Activated CD8-positive, alpha-beta memory T cell treated with anti-CD3 and anti-CD28 coated beads for 4 hours (primary cell): ENCODE results near the gene SMARCA5.
A peak's percentile ranks its signal among the peaks of the same experiment; 100 is the strongest.

ENCODE experiments used
- DNase-seq, 2 donors: peaks; one replicate each; pipeline ENCODE4 v3.0.0-alpha.2; 2020; ENCODE audit warnings: low read depth in 2 of 2

The SMARCA5 gene

DNA sequence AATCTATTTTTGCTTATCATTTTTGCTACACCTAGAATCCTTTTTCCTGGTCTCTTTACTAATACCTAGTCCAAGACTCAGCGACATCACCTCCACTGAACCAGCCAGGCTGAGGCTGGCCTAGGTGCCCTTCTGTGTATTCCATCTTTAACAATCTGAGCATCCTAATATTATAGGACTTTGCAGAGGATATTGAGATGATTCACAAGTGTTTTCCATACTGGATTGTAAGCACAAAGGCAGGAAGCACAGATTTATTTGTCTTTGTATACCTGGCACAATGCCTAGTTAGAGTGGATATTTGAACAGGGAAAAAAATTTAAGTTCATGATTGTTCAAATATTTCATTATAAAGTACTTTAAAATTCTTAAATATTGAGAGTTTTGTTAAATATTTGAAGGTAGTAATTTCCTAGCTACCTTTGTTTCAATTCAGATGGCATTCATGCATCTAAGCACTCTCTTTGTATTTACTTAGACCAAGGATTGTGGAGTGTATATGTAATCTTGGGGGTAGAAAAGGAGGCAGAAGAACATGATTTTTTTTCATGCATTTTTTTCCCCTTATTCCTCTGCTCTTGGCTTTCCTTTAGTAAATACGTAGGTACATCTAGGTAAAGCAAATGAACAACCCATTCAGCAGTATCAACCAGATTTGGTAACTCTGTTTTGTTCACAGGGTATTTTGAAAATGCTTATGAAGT lies 18.4 kb downstream of the SMARCA5 start:
- no peak for DNase-seq

DNA sequence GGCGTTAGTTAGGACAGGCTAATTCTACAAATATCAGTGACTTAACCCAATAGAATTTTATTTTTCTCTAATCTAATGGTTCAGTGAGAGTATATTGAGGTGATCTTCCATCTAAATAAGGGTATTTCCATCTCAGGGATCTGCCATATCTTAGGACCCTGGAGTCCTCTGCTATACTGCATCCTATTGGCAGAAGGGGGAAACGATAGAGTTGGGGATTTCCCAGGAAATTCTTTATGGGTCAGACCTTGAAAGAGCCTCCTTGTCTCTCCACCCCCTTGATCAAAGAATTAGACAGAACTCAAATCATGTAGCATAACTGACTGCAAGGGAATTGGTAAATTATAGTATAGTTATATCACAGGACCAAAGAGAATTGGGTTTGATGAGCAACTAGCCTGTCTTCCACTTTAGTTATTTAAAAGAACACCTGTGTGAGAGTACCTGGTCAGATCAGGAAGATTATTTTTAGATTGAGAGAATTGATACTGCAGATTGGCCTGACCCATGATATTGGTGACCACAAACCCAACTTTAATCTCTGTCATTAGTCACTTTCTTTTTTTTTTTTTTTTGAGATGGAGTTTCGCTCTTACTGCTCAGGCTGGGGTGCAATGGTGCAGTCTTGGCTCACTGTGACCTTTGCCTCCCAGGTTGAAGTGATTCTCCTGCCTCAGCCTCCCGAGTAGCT lies 25.6 kb downstream of the SMARCA5 start:
- no peak for DNase-seq

DNA sequence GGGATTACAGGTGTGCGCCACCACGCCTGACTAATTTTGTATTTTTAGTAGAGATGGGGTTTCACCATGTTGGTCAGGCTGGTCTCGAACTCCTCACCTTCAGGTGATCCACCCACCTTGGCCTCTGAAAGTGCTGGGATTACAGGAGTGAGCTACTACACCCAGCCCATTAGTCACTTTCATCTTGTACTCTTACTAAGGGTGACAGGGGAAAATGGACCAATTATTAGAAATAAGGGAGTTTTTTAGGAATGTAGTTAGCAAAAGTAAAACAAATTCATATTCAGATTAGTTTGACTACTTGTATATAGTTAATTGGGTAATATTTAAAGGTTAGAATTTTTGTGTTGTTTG lies 26.1 kb downstream of the SMARCA5 start:
- DNase-seq: no peak

DNA sequence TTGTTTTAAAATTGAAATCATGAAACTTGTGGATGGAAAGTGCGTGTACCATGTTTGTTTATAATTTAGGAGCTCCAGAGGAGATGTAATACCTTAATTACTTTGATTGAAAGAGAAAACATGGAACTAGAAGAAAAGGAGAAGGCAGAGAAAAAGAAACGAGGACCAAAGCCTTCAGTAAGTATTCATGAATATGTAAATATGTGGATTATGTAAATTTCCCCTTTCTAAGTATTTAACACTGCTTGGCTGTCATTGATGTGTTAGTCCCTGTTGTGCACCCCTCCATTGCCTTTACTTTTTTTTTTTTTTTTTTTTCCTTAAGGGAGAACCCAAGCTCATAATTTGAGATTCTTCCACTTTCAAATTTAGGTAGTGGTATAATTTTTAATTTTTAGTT lies 36.4 kb downstream of the SMARCA5 start:
- DNase-seq: no peak

DNA sequence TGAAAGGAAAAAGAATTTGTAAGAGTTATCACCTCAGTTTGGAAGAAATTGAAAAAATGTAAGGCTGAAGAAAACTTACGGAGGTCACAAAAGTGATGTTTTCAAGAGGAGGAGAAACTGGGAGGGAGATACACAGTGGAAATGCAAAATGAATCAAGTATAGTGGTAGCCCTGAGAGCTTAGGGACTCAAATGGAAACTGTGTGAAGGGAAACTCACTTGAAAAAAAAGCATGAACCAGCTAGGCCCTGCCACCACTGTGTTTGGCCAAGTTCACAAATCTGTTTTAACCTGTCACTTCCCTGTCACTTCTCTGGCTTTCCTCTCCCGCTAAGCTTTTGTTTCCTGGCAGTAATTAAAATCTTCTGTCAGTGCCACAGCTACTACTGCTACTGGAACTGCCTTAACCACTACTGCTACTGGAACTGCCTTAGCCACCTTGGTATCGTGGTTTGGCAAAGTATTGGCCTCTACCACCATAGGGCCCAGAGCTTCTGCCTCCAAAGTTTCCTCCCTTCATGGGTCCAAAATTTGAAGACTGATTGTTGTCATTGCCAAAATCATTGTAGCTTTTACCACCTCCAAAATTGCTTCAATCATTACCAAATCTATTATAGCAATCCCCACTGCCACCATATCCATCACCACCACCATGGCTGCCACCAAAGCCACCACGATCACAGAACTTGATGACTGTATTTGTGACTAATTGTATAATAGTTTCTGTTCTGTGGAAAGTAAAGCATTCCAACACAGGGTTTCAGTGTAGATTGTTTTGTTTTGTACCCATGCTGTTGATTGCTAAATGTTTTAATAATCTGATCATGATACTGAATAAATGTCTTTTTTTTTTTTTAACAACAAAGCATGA lies 41.5 kb downstream of the SMARCA5 start:
- no peak for DNase-seq

DNA sequence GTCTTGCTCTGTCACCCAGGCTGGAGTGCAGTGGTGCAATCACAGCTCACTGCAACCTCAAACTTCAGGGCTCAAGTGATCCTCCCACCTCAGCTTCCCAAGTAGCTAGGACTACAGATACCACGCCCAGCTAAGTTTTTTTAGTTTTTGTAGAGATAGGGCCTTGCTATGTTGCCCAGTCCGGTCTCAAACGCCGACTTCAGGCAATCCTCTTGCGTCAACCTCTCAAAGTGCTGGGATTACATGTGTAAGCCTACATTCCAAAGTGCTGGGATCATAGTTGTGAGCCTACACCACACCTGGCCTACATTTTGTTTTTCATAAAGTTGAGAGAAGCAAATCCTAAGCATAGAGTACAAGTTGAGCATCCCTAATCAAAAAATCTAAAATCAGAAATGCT lies 42.2 kb downstream of the SMARCA5 start:
- DNase-seq: no peak

DNA sequence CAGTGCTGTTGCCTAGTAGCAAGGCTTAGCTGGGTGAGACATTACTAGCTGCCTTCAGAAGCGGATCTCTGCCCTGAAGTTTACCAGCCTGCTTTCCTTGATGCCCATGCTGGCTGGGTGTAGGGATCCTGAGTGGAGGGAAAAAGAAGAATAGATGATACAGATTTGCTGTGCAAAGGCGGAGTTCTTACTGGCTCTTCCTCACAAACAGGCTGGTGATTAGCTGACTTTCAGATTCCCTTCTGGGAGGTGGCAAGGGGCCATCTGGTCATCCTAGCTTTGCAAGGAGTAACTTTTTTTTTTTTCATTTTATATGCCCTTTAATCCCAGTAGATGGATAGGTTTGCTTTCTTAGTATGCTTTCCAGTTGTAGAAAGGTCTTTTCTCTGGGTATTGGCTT lies 44.8 kb downstream of the SMARCA5 start:
- DNase-seq: no peak

DNA sequence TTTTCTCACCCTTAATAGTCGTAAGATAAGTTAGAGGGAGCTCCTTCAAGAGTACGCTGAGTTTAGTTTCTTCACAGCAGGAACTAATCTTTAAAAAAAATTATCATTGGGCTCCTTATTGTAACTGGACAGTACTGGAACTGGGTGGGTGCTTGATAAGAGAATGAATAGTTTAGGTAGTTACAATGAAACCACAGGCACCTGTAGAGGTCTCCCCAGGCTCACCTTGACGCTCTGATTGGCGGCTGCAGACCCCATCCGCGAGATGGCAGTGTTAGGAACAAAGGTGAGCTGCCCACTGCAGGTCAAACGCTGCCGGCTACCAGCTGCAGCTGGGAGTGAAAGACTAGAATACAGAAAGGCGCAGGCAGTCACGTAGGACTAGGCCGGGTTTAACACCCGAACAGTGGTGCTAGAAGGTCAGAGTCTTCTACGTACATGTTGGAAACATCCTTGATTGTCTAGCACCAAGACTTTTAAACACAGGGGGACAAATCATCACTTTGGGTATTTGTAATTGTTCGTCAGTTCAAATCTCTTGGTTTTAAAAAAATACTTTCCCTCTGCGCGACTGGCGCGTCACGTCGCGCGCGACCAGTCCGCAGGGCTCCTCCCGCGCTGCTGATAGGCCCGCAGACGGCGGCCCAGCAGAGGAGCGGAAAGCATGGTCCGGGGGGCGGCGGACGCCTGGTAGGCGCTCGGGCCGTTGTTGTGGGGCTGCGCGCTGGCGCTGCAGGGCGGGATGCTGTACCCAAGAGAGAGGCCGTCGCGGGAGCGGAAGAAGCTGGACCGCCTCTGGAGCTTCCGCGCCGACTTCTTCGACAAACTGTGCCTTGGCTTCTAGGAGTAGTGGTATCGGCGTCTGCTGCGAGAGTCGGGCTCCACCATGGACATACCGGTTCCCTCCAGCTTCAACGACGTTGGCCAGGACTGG lies 45.6 kb downstream of the SMARCA5 start:
- peak; percentile 36 to 61 for DNase-seq

DNA sequence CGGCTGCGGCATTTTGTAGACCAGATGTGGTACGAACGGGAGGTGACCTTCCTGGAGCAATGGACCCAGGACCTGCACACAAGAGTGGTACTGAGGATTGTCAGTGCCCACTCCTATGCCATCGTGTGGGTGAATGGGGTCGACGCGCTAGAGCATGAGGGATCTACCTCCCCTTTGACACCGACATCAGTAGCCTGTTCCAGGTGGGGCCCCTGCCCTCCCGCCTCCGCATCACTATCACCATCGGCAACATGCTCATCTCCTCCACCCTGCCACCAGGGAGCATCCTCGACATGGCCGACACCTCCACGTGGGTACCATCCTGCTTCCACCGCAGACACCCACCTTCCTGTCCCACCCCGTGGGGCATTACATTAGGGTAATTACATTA lies 46.2 kb downstream of the SMARCA5 start:
- peak in 1 of 2 donors; percentile 33 for DNase-seq

DNA sequence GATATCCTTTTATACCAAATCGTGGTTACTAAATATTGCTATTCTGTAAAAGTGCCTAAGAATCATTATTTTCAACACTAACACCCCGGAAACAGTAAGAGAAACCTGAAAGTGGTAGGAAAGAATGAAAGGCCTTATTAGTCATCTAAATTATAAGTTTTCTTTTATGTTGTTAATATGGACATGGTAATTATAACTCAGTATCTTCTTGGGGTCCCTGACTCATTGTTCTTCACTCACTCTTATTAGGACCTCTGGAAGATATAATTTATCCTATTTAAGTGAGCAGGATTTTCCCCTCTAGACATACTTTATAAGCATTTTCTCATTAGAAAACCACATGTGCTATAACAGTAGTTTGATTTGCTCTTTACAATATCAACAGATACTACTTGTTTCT lies 51.0 kb downstream of the SMARCA5 start:
- no peak for DNase-seq

DNA sequence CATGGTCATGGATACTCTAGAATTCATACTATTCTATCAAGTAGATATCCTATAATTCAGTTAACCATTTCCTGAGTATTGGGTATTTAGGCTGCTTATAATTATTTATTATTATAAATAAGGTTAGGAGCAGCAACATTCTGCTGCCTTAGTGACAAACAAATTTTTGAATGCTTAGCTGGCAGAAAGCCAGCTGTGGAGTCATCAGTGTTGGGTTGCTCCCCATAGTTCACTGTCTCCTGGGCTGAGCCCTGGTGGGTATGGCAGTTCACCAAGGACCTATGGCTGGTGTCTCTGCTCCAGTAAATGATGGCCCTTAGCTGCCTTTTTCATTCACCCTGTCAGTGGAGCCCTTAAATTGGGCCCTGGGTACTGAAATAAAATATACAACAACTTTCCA lies 61.8 kb downstream of the SMARCA5 start:
- no peak for DNase-seq

DNA sequence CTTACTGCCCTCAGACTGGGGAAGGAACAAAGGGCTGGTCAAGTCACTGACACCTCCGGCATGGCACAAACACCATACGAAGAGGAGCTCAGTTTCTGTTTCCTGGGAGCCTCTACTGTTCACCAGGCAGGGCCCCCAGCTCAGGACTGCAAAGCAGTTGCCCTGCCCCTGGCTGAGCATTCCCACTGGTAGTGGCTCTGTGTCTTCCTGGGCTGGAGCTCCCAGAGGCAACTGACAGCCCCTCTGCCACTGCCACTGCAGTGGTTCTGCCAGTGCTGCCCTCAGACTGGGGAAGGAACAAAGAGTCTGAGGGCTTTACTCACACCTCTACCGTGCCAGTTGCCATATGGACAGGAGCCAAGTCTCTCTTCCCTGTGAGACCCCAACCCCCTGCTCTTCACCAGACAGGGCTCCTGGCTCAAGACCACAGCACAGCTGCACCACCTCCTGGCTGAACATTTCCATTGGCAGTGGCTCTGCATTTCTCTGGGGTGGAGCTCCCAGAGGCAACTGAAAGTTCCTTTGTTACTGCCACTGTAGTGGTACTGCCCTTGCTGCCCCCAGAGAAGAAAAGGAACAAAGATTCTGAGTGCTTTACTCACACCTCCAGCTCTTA lies 67.9 kb downstream of the SMARCA5 start:
- no peak for DNase-seq

DNA sequence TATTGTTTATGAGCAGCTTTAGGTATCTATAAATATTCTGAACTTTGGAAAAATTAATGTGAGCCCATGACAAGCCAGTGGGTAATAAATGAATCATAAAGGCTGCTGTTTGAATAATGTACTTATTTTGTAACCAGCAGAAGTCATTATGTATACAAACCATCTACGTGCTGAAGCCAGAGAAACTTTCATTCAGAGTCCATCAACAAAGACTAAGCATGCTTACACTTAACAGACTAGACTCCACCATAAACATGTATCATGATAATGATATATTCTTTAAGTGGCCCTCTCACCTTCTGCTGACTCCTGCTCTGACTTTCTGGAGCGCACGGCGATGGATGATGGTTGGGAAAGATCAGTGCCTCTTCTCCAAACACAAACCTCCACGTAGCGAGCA lies 72.0 kb downstream of the SMARCA5 start:
- no peak for DNase-seq

DNA sequence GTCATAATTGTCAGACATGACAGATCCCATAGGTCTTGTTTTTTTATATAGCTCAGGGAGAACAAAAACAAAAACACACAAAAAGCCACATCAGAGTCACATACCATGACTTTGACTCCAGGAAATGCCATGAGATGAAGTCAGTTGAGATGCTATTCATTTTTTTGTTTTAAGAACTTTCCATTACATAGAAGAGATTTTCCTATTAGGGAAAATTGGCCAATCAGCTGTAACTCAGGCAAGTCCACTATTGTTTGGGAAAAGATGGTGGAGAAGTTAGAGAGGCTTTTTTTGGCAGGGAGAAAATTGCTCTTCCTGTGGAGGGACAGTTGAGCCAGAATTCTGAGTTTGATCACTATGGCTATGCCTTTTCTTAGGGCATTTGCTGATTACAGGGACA lies 72.6 kb downstream of the SMARCA5 start:
- DNase-seq: no peak

DNA sequence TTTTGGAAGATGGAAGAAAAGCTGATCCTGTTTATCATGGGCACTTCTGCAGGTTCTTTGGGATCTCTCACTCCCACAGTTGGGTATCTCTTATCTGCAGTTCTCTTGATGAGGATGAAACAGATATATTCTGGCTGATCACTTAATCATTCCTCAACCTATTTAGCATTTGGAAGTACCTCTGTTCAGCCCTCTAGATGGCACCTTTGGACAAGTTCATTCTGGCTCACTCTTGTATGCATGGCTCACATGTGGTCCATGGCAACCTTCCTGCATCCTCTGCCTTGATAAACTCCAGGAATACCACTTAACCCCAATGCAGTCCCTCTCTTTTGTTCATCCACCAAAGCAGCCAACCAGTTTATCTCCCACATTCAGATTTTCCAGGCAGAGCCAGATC lies 74.2 kb downstream of the SMARCA5 start:
- no peak for DNase-seq

DNA sequence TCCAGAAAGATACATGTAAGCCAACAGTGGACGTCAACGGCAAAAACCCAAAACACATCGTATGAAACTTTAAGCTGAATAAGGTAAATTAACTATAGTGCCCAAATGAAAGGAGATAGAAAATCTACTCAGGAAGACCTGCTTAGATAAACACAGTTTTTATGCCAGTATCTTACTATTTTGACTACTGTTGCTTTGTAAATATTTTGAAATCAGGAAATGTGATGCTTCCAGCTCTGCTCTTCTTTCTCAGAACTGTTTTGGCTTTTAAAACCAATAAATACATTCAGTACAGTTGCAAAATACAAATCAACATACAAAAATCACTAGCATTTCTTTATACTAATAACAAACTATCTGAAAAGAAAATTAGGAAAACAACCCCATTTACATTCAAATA lies 83.8 kb downstream of the SMARCA5 start:
- no peak for DNase-seq

DNA sequence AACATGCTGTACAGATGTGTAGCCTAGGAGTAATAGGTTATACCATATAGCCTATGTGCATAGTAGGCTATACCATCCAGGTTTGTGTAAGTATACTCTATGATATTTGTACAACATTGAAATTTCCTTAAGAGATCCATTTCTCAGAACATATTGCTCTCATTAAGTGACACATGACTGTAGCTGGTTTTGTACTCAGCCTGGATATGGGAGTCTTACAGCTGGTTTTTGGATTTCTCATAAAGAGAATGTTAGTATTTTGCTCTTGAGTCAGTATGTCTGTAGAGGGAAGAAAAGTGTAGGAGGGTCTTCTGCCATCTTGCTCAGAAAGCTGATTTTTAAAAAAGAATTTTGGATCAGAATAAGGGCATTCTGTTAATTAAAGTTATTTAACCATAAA lies 85.3 kb downstream of the SMARCA5 start:
- DNase-seq: no peak

DNA sequence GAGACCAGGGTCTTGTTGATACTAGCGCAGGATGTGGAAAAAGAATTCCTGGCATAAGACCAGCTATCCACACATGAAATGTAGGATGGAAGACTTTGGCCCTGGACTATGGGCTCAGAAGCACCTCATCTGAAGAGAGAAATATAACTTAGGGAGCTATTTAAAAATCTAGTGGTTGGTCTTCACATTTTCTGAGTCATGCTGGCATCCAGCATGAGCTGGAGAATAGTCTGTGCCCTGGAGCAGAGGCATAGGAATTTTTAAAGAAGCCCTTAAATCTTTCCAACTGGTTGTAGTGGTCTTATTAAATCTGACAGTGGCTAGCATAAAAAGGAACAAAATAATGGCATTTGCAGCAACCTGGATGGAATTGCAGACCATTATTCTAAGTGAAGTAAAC lies 86.3 kb downstream of the SMARCA5 start:
- DNase-seq: no peak

DNA sequence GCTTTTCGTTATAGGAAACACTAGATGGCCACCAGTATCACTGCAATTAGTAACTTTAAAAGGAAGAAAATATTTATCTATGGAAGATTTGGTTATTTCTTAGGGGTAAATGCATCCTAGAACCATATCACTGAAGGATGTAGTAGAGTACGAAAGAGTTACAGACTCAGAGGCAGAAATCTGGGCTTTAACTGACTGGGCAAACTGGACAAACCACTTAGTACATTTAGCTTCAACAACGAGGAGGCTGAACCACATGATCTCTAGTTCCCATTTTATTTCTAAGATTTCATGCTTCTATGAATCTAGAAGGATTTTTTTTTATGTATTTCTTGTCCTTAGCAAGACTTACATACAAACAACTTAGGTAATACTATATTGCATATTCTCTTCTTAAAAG lies 93.0 kb downstream of the SMARCA5 start:
- no peak for DNase-seq
